A673 (cell line): ENCODE data around the gene NCAN. TPM values are rescaled to one million over a fixed set of nuclear protein-coding genes. Genes with fewer than 3 reads are reported as not detected.
"Not testable (repeated sequence)": the region's sequence is repeated elsewhere in the genome, so short reads cannot be mapped to it uniquely, and the experiment has no call there.

Source experiments
- BruUV-seq: library from RNA; stranded (reverse); fragments of 400-500 nt; replicated peaks from 2 replicates; lab custom pipeline; 2021; lab: Mats Ljungman, UMichigan
- CTCF ChIA-PET: fragments of 300-600 bp; sonication (Branson Sonifier 250); formaldehyde crosslinking; loops from one replicate; lab custom pipeline; 2022; ENCODE audit warnings: antibody characterized with exemption; lab: Charles Lee
- POLR2A ChIA-PET: fragments of 300-600 bp; sonication (Branson Sonifier 250); formaldehyde crosslinking; loops from one replicate; lab custom pipeline; 2022; ENCODE audit warnings: antibody characterized with exemption; ENCODE audit not compliant: low non-redundant PET; lab: Charles Lee
- DNase-seq: peaks from one replicate; pipeline ENCODE4 v3.0.0-alpha.2; 2015; ENCODE audit warnings: low spot score
- H3K27ac ChIP-seq: fragments of 200-600 bp; sonication (generic); 2 replicates; pipeline ENCODE4 v1.5.1; 2016; ENCODE audit warnings: mixed run types, low read depth, mild to moderate bottlenecking, mixed read lengths, antibody characterized with exemption, low read length; ENCODE audit not compliant: poor library complexity, severe bottlenecking
- H3K27me3 ChIP-seq: fragments of 200-600 bp; sonication (generic); replicated peaks from 2 replicates; pipeline ENCODE4 v1.6.1; 2017; ENCODE audit warnings: mixed run types, low read depth, mild to moderate bottlenecking, mixed read lengths, antibody characterized with exemption, low read length; ENCODE audit not compliant: insufficient read depth, poor library complexity
- H3K36me3 ChIP-seq: fragments of 200-600 bp; sonication (generic); 2 replicates; pipeline ENCODE4 v1.6.1; 2016; ENCODE audit warnings: mixed run types, mild to moderate bottlenecking, mixed read lengths, antibody characterized with exemption, low read length; ENCODE audit not compliant: insufficient read depth, poor library complexity, severe bottlenecking
- H3K4me1 ChIP-seq: fragments of 200-600 bp; sonication (generic); 2 replicates; pipeline ENCODE4 v1.6.1; 2017; ENCODE audit warnings: mixed run types, mild to moderate bottlenecking, mixed read lengths, antibody characterized with exemption, low read length; ENCODE audit not compliant: insufficient read depth, poor library complexity, severe bottlenecking
- H3K4me3 ChIP-seq: fragments of 200-600 bp; sonication (generic); 2 replicates; pipeline ENCODE4 v1.5.1; 2016; ENCODE audit warnings: low read depth, mixed run types, mild to moderate bottlenecking, mixed read lengths, low read length; ENCODE audit not compliant: poor library complexity, severe bottlenecking
- H3K9me3 ChIP-seq: fragments of 200-600 bp; sonication (generic); 2 replicates; pipeline ENCODE4 v1.6.1; 2016; ENCODE audit warnings: mixed run types, low read depth, mild to moderate bottlenecking, mixed read lengths, antibody characterized with exemption, low read length; ENCODE audit not compliant: poor library complexity, severe bottlenecking
- CTCF ChIP-seq: fragments of 300-800, 200-600 bp; sonication (generic); conservative IDR thresholded peaks from 2 replicates; pipeline ENCODE4 v1.5.1; 2017; ENCODE audit warnings: low read depth, mild to moderate bottlenecking, antibody characterized with exemption, low read length, moderate library complexity, mixed read lengths
- EZH2 ChIP-seq: fragments of 200-600 bp; sonication (generic); IDR thresholded peaks from 2 replicates; pipeline ENCODE4 v1.6.1; 2017; ENCODE audit warnings: borderline replicate concordance, low read depth, mild to moderate bottlenecking, mixed read lengths, antibody characterized with exemption, low read length; ENCODE audit not compliant: poor library complexity, severe bottlenecking
- intact Hi-C: fragments of 100-400 bp; cut with micrococcal nuclease; formaldehyde crosslinking; loops from one replicate; pipeline ENCODE4 v1.10.0; 2022; ENCODE audit not compliant: unreplicated experiment
- total RNA-seq: library from RNA; stranded (reverse); gene quantifications from 2 replicates; pipeline ENCODE4 v1.2.3, GENCODE V29; 2021

Gene NCAN
- total RNA-seq, 1 experiment from 2014 or later, result not detected

GRCh38 chr19:19215792-19216191 lies 4.0 kb downstream of the NCAN start:
- no peak overlapping the region for H3K27ac ChIP-seq
- BruUV-seq, result no TSS peak
- no peaks in the 10 kb centered on the region for H3K36me3 ChIP-seq
- TF ChIP-seq CTCF (no peak), EZH2 (no peak)
- POLR2A ChIA-PET, result no interaction called here
- peaks cover 5% of the 10 kb centered on the region for H3K4me1 ChIP-seq
- no peak overlapping the region for H3K4me3 ChIP-seq
- CTCF ChIA-PET, result no interaction called here
- H3K9me3 ChIP-seq, result no peaks in the 10 kb centered on the region
- intact Hi-C loops, result no loop called here
- peaks cover 36% of the 10 kb centered on the region for H3K27me3 ChIP-seq
- DNase-seq, result no peak

- Histone ChIP-seq H3K27me3 (peaks cover 25% of the 10 kb centered on the region), H3K9me3 (no peaks in the 10 kb centered on the region), H3K36me3 (no peaks in the 10 kb centered on the region), H3K4me1 (peaks cover 5% of the 10 kb centered on the region), H3K27ac (no peak overlapping the region), H3K4me3 (no peak overlapping the region)
- TF ChIP-seq CTCF, result no peak
- no peak for TF ChIP-seq EZH2
- BruUV-seq, result no TSS peak
- intact Hi-C loops, result no loop called here
- no peak for DNase-seq
- ChIA-PET CTCF (no interaction called here), POLR2A (no interaction called here)
Observed at GRCh38 chr19:19217099-19217498, 5.3 kb downstream of the NCAN start.

- CTCF ChIA-PET, result no interaction called here
- DNase-seq, result no peak
- H3K36me3 ChIP-seq, result no peaks in the 10 kb centered on the region
- intact Hi-C loops, result no loop called here
- H3K27me3 ChIP-seq, result peaks cover 12% of the 10 kb centered on the region
- POLR2A ChIA-PET, result no interaction called here
- no peaks in the 10 kb centered on the region for H3K9me3 ChIP-seq
- H3K4me1 ChIP-seq, result peaks cover under 1% of the 10 kb centered on the region
- TF ChIP-seq CTCF, result no peak
- no peak for TF ChIP-seq EZH2
- BruUV-seq, result no TSS peak
- no peak overlapping the region for H3K27ac ChIP-seq
- H3K4me3 ChIP-seq, result no peak overlapping the region
Observed at GRCh38 chr19:19218911-19219310, 7.2 kb downstream of the NCAN start.

DNA sequence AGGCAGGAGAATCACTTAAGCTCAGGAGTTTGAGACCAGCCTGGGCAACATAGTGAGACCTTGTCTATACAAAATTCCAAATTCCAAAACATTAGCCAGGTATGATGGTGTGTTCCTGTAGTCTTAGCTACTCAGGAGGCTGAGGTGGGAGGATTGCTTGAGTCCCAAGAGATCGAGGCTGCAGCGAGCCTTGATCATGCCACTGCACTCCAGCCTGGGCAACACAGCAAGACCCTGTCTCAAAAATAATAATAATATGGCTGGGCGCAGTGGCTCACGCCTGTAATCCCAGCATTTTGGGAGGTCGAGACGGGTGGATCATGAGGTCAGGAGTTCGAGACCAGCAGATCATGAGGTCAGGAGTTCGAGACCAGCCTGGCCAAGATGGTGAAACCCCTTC lies 9.2 kb downstream of the NCAN start:
- DNase-seq, BruUV-seq, H3K4me3 ChIP-seq, POLR2A ChIA-PET, intact Hi-C loops, H3K4me1 ChIP-seq, H3K9me3 ChIP-seq, H3K27ac ChIP-seq, H3K36me3 ChIP-seq: not testable (repeated sequence)
- CTCF ChIA-PET, result interaction anchor here (0.7 kb wide), 1 partner anchor 46 kb away, joined by 8 read pairs; no protein-coding TSS in a partner anchor
- peaks cover 12% of the 10 kb centered on the region for H3K27me3 ChIP-seq
